ENCODE results near the gene GNAS-AS1.

The GNAS-AS1 gene

DNA sequence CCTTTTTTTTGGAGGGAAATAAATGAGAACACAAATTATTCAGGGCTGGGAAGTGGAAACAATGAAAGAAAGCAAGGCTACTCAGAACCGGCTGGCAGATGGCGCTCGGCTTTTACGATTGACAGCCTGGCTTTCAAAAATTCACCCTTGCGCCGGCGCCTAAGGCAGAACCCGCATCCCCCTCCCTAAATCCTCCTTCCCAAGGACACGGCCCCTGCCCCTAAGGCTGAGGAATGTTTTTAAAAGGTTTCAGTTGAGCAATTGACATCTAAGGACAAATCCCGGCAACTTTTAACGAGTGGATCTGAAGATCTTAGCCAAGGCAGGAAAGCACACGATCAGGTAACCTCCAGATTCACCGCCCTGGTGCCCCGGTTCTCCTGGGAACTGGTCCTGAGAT lies 18.1 kb upstream of the GNAS-AS1 start:
- H3F3A ChIP-seq (ENCODE audit: insufficient read depth), result no peaks in the 10 kb centered on the region
- no peak overlapping the region for H3K4me3 ChIP-seq (ENCODE audit: insufficient read depth, low read length, poor library complexity, severe bottlenecking)
- no peaks in the 10 kb centered on the region for H3K79me2 ChIP-seq (ENCODE audit: insufficient read depth, low read length)
- no peak overlapping the region for H3K27ac ChIP-seq (ENCODE audit: low read depth, low read length)
- no peak overlapping the region for H3K4me2 ChIP-seq (ENCODE audit: low read depth, low read length, poor library complexity, severe bottlenecking)
- no peak overlapping the region for H2AFZ ChIP-seq (ENCODE audit: low read depth, low read length, severe bottlenecking)
- no peaks in the 10 kb centered on the region for H3K9me3 ChIP-seq (ENCODE audit: insufficient read depth, low read length)
- H3K9me2 ChIP-seq (replicated peaks; ENCODE audit: insufficient read depth, low read length), result no peaks in the 10 kb centered on the region
- no peaks in the 10 kb centered on the region for H3K36me3 ChIP-seq (ENCODE audit: low read length)
- TF ChIP-seq CTCF (IDR thresholded peaks at IDR 0.05; ENCODE audit: insufficient read depth, low read length, poor library complexity, severe bottlenecking), result no peak
- TF ChIP-seq EZH2phosphoT487 (conservative IDR thresholded peaks at IDR 0.05; ENCODE audit: low read length), result no peak
- H4K20me1 ChIP-seq (ENCODE audit: low read depth, low read length), result no peaks in the 10 kb centered on the region
- H3K27me3 ChIP-seq (ENCODE audit: low read length), result no peaks in the 10 kb centered on the region
- H3K9ac ChIP-seq (ENCODE audit: low read length), result no peak overlapping the region

- TF ChIP-seq EZH2phosphoT487 (conservative IDR thresholded peaks at IDR 0.05; ENCODE audit: low read length) (no peak), CTCF (IDR thresholded peaks at IDR 0.05; ENCODE audit: insufficient read depth, low read length, poor library complexity, severe bottlenecking) (no peak)
- H3F3A ChIP-seq (ENCODE audit: insufficient read depth), result no peaks in the 10 kb centered on the region
- no peaks in the 10 kb centered on the region for H4K20me1 ChIP-seq (ENCODE audit: low read depth, low read length)
Observed at GRCh38 chr20:58867211-58867610, 16.5 kb upstream of the GNAS-AS1 start.

GRCh38 chr20:58865843-58866242 lies 15.1 kb upstream of the GNAS-AS1 start:
- no peaks in the 10 kb centered on the region for H3K79me2 ChIP-seq (ENCODE audit: insufficient read depth, low read length)
- no peak overlapping the region for H3K27ac ChIP-seq (ENCODE audit: low read depth, low read length)
- no peaks in the 10 kb centered on the region for H3K36me3 ChIP-seq (ENCODE audit: low read length)
- H3K9ac ChIP-seq (ENCODE audit: low read length), result no peak overlapping the region
- TF ChIP-seq CTCF (IDR thresholded peaks at IDR 0.05; ENCODE audit: insufficient read depth, low read length, poor library complexity, severe bottlenecking) (no peak), EZH2phosphoT487 (conservative IDR thresholded peaks at IDR 0.05; ENCODE audit: low read length) (no peak)
- H3F3A ChIP-seq (ENCODE audit: insufficient read depth), result no peaks in the 10 kb centered on the region
- H2AFZ ChIP-seq (ENCODE audit: low read depth, low read length, severe bottlenecking), result no peak overlapping the region
- no peaks in the 10 kb centered on the region for H3K9me3 ChIP-seq (ENCODE audit: insufficient read depth, low read length)
- no peaks in the 10 kb centered on the region for H4K20me1 ChIP-seq (ENCODE audit: low read depth, low read length)
- no peak overlapping the region for H3K4me3 ChIP-seq (ENCODE audit: insufficient read depth, low read length, poor library complexity, severe bottlenecking)
- H3K27me3 ChIP-seq (ENCODE audit: low read length), result no peaks in the 10 kb centered on the region
- no peaks in the 10 kb centered on the region for H3K9me2 ChIP-seq (replicated peaks; ENCODE audit: insufficient read depth, low read length)
- H3K4me2 ChIP-seq (ENCODE audit: low read depth, low read length, poor library complexity, severe bottlenecking), result no peak overlapping the region

More at GRCh38 chr20:58867211-58867610, 16.5 kb upstream of the GNAS-AS1 start:
- Histone ChIP-seq H3K9me3 (ENCODE audit: insufficient read depth, low read length) (no peaks in the 10 kb centered on the region), H3K27ac (ENCODE audit: low read depth, low read length) (no peak overlapping the region), H3K79me2 (ENCODE audit: insufficient read depth, low read length) (no peaks in the 10 kb centered on the region), H3K9ac (ENCODE audit: low read length) (no peak overlapping the region), H3K4me2 (ENCODE audit: low read depth, low read length, poor library complexity, severe bottlenecking) (no peak overlapping the region), H2AFZ (ENCODE audit: low read depth, low read length, severe bottlenecking) (no peak overlapping the region), H3K9me2 (replicated peaks; ENCODE audit: insufficient read depth, low read length) (no peaks in the 10 kb centered on the region), H3K4me3 (ENCODE audit: insufficient read depth, low read length, poor library complexity, severe bottlenecking) (no peak overlapping the region), H3K27me3 (ENCODE audit: low read length) (no peaks in the 10 kb centered on the region), H3K36me3 (ENCODE audit: low read length) (no peaks in the 10 kb centered on the region)

Data from SU-DHL-6 (cell line).